ENCODE data around the gene CCDC88C. TPM values are rescaled to one million over a fixed set of nuclear protein-coding genes. Genes with fewer than 3 reads are reported as not detected.

The CCDC88C gene
- total RNA-seq, 1 donor, result 174 TPM

- no peaks in the 10 kb centered on the region for H3K9me3 ChIP-seq (ENCODE audit: low read depth, low read length)
- no peak overlapping the region for H3K4me3 ChIP-seq (ENCODE audit: low read length)
- no peaks in the 10 kb centered on the region for H3K27me3 ChIP-seq (ENCODE audit: insufficient read depth, low read length)
- H3K4me1 ChIP-seq (ENCODE audit: insufficient read depth, low read length), result peaks cover 99% of the 10 kb centered on the region
Measured at GRCh38 chr14:91380610-91381371, 36.8 kb downstream of the CCDC88C start.

GRCh38 chr14:91380123-91380522 is 37.5 kb downstream of the CCDC88C start:
- H3K27me3 ChIP-seq (ENCODE audit: insufficient read depth, low read length), result no peaks in the 10 kb centered on the region

DNA sequence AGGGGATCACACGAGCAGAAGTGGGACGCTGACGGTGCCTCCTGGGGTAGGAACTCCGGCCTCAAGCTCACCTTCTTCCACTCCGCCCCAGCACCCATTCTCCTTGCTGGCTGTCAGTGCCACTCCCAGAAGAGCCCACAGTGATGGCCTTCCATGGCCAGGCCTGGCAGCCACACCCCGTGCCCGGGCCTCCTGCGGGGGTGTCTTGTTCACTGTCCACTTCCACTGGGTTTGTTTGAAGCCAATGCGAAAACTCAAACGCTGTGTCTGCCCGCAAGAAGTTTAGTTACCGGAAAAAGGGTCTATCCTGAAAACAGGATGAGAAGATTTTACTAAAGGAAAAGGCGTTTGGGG is 38.1 kb downstream of the CCDC88C start:
- Histone ChIP-seq H3K27me3 (ENCODE audit: insufficient read depth, low read length) (no peaks in the 10 kb centered on the region), H3K9me3 (ENCODE audit: low read depth, low read length) (no peaks in the 10 kb centered on the region), H3K4me3 (ENCODE audit: low read length) (no peak overlapping the region)

More at GRCh38 chr14:91380123-91380522, 37.5 kb downstream of the CCDC88C start:
- Histone ChIP-seq H3K4me1 (ENCODE audit: insufficient read depth, low read length) (peaks cover 99% of the 10 kb centered on the region), H3K9me3 (ENCODE audit: low read depth, low read length) (no peaks in the 10 kb centered on the region), H3K4me3 (ENCODE audit: low read length) (no peak overlapping the region)

DNA sequence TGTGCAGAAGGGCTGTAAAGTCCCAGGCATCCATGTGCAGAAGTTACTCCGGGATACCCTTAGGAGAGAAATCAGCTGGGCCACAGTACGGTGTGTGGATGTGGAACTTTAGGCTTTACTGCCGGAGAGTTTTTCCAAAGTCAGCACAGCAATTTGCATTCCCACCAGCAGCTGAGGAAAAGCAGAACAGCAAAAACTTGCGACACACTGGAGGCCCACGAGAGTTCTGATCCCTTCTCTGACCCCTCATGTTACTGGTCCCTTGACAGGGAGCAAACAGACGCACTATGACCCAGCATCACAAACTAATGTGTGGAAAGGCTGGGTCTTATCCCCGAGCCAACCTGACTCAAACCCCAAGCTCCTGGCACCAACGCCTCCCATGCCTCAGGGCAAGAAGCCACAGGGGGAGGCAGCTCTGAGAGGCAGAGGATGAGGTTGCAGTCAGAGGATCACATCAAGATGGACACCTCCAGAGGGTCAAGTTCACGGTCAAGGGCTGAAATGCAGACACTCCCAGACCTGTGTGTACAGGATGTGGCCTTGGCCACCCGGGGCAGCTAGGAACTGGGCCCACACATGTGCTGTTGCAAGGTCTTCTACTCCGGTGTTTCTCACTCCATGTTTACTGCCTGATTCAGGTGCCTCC is 38.6 kb downstream of the CCDC88C start:
- peaks cover 100% of the 10 kb centered on the region for H3K4me1 ChIP-seq (ENCODE audit: insufficient read depth, low read length)
- no peaks in the 10 kb centered on the region for H3K9me3 ChIP-seq (ENCODE audit: low read depth, low read length)
- no peaks in the 10 kb centered on the region for H3K27me3 ChIP-seq (ENCODE audit: insufficient read depth, low read length)
- no peak overlapping the region for H3K4me3 ChIP-seq (ENCODE audit: low read length)

More for the DNA sequence above, 38.1 kb downstream of the CCDC88C start:
- peaks cover 99% of the 10 kb centered on the region for H3K4me1 ChIP-seq (ENCODE audit: insufficient read depth, low read length)

- Histone ChIP-seq H3K9me3 (ENCODE audit: low read depth, low read length) (no peaks in the 10 kb centered on the region), H3K4me1 (ENCODE audit: insufficient read depth, low read length) (peaks cover 100% of the 10 kb centered on the region), H3K4me3 (ENCODE audit: low read length) (no peak overlapping the region), H3K27me3 (ENCODE audit: insufficient read depth, low read length) (no peaks in the 10 kb centered on the region)
Measured at GRCh38 chr14:91377700-91378652, 39.6 kb downstream of the CCDC88C start.

DNA sequence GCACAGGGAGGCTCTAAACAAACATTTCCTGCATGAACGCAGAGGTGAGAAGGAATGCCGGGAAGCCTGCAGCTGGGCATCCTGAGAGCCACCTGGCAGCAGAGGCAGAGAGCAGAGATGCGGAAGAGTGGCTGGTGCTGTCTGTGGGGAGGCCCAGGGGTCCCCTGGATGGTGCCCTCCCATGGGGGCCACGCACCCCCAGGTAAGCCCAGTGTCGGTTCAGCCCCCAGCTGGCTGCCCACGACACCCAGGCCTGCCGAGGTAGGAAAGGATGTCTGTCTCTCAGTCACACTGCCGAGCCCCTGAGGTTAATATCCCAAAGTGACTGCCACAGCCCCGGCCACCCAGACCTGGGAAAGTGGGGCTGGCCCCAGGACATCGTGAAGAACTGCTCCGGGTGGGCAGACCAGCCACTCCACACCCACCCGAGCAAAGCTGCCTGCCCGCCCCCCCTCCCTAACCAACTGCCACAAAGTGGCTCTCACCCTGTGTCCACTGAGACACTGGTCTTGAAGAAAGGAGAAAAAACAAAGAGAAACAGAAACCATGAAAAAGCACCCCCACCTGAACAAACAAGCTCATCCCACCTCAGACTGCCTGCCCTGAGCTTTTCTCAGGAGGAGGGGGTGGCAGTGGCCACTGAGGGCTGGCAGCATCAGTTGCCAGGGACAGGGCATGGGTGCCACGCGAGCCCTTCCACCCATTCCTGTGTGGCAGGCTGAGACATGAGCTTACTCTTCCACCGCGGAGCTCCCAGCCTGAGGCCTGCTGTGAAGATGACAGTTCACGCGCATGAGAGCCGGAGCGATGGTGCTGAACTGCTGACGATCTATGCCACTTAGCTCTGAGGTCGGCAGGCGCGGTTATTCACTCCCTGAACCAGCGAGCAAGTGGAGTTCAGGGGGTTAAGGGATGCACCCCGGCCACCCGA is 40.8 kb downstream of the CCDC88C start:
- no peaks in the 10 kb centered on the region for H3K27me3 ChIP-seq (ENCODE audit: insufficient read depth, low read length)
- H3K4me1 ChIP-seq (ENCODE audit: insufficient read depth, low read length), result peaks cover 99% of the 10 kb centered on the region
- H3K4me3 ChIP-seq (ENCODE audit: low read length), result no peak overlapping the region
- H3K9me3 ChIP-seq (ENCODE audit: low read depth, low read length), result no peaks in the 10 kb centered on the region

GRCh38 chr14:91375720-91376452 is 41.7 kb downstream of the CCDC88C start:
- Histone ChIP-seq H3K27me3 (ENCODE audit: insufficient read depth, low read length) (no peaks in the 10 kb centered on the region), H3K4me1 (ENCODE audit: insufficient read depth, low read length) (peaks cover 99% of the 10 kb centered on the region), H3K9me3 (ENCODE audit: low read depth, low read length) (no peaks in the 10 kb centered on the region), H3K4me3 (ENCODE audit: low read length) (no peak overlapping the region)

- no peaks in the 10 kb centered on the region for H3K9me3 ChIP-seq (ENCODE audit: low read depth, low read length)
- peaks cover 99% of the 10 kb centered on the region for H3K4me1 ChIP-seq (ENCODE audit: insufficient read depth, low read length)
- no peaks in the 10 kb centered on the region for H3K27me3 ChIP-seq (ENCODE audit: insufficient read depth, low read length)
- no peak overlapping the region for H3K4me3 ChIP-seq (ENCODE audit: low read length)
Measured at GRCh38 chr14:91374879-91375702, 42.5 kb downstream of the CCDC88C start.

GRCh38 chr14:91374287-91374878 is 43.2 kb downstream of the CCDC88C start:
- Histone ChIP-seq H3K4me3 (ENCODE audit: low read length) (no peak overlapping the region), H3K4me1 (ENCODE audit: insufficient read depth, low read length) (peaks cover 99% of the 10 kb centered on the region), H3K27me3 (ENCODE audit: insufficient read depth, low read length) (no peaks in the 10 kb centered on the region), H3K9me3 (ENCODE audit: low read depth, low read length) (no peaks in the 10 kb centered on the region)

- H3K4me3 ChIP-seq (ENCODE audit: low read length), result no peak overlapping the region
- H3K4me1 ChIP-seq (ENCODE audit: insufficient read depth, low read length), result peaks cover 99% of the 10 kb centered on the region
- H3K9me3 ChIP-seq (ENCODE audit: low read depth, low read length), result no peaks in the 10 kb centered on the region
Measured at GRCh38 chr14:91373591-91374254, 43.9 kb downstream of the CCDC88C start.

DNA sequence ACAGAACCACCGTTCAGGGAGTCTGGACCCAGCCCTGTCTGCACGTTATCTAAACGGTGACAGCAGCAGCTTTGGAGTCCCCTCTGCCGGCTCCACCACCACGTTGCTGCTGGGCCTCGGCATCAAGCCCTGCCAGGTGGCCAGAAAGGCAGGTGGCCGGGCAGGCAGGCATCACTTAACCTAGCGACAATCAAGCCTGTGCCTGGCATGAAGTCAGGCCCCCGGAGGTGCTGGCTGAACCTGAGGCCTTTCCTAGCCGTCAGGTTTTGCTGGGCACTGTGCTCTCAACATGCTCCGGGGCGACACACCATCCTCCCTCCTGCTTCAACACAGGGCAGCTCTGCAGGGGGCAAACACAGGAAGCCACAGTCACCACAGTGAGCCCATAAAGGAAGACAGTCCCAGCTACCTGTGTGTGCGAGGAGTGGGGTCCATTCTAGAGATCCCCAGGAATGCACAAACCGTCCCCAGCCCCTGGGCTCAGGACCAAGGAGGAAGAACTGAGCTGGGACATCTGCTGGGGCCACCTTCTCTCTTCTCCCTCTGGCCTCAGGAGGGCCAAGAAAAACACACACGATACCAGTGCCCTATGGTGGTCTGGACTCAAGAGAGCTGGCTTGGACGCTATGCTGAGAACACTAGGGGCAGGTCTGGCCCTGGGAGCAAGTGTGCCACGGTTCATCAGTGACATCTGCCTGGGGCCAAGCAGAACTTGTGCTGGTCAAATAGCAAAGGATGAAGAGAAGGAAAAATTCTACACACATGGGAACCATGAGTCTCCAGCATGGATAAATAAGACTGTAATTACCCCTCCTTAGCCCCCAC is 44.7 kb downstream of the CCDC88C start:
- H3K4me1 ChIP-seq (ENCODE audit: insufficient read depth, low read length), result peaks cover 99% of the 10 kb centered on the region
- H3K9me3 ChIP-seq (ENCODE audit: low read depth, low read length), result no peaks in the 10 kb centered on the region
- H3K4me3 ChIP-seq (ENCODE audit: low read length), result no peak overlapping the region
- H3K27me3 ChIP-seq (ENCODE audit: insufficient read depth, low read length), result no peaks in the 10 kb centered on the region

More at GRCh38 chr14:91373591-91374254, 43.9 kb downstream of the CCDC88C start:
- no peaks in the 10 kb centered on the region for H3K27me3 ChIP-seq (ENCODE audit: insufficient read depth, low read length)

DNA sequence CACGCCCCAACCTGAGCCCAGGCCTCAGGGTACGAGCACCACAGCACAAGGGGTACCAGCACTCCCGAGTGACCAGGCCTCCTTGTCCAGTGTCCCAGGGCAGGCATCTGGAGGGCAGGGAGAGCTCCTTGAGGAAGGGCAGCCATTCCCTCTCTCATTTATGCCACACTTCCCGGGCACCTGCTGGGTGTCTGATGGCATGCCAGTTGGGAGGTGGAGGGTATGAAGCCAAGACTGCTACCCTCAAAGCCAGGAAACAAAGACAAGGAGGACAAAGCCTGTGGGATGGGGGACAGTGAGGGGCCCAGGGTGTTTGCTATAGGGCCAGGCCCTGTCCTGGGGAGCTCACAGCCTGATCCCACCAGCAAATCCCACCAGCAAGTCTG is 45.6 kb downstream of the CCDC88C start:
- Histone ChIP-seq H3K9me3 (ENCODE audit: low read depth, low read length) (no peaks in the 10 kb centered on the region), H3K4me1 (ENCODE audit: insufficient read depth, low read length) (peaks cover 99% of the 10 kb centered on the region), H3K27me3 (ENCODE audit: insufficient read depth, low read length) (no peaks in the 10 kb centered on the region), H3K4me3 (ENCODE audit: low read length) (no peak overlapping the region)
